ENCODE data around the gene PCDH10.

Gene PCDH10, protein sequence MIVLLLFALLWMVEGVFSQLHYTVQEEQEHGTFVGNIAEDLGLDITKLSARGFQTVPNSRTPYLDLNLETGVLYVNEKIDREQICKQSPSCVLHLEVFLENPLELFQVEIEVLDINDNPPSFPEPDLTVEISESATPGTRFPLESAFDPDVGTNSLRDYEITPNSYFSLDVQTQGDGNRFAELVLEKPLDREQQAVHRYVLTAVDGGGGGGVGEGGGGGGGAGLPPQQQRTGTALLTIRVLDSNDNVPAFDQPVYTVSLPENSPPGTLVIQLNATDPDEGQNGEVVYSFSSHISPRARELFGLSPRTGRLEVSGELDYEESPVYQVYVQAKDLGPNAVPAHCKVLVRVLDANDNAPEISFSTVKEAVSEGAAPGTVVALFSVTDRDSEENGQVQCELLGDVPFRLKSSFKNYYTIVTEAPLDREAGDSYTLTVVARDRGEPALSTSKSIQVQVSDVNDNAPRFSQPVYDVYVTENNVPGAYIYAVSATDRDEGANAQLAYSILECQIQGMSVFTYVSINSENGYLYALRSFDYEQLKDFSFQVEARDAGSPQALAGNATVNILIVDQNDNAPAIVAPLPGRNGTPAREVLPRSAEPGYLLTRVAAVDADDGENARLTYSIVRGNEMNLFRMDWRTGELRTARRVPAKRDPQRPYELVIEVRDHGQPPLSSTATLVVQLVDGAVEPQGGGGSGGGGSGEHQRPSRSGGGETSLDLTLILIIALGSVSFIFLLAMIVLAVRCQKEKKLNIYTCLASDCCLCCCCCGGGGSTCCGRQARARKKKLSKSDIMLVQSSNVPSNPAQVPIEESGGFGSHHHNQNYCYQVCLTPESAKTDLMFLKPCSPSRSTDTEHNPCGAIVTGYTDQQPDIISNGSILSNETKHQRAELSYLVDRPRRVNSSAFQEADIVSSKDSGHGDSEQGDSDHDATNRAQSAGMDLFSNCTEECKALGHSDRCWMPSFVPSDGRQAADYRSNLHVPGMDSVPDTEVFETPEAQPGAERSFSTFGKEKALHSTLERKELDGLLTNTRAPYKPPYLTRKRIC

DNA sequence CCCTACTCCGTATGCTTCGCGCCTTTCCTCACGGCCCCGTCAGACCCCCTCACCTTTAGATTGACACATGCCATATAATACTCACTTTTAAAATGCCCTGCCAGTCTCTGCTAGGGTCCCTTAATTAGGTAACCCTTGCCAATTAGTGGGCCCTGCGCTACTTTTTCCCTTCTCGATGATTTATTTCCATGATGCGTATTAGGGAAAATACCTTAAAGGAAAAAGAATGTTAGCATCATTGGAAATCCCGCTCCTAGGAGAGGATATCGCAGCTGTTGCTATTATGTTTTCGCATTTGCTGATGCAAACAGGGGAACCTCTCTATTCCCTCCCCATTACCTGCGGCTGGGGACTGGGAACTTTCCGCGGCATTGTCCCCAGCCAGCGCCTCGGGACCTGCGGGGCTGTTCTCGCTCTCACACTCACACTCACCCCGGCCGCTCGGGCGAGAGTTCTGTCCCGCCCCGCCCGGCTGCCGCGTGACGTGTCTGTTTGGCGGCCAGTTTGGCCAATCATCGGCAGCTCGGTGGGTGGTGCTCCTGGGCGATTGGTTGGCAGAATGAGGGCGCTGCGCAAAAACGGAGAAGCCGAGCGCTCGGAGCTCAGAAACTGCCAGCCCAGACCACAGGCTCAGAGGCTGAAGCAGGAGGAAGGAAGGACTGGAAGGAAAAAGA lies at the start of gene PCDH10:
PCDH10 (plus strand) TSS at position 605 of the 674 bp plus-strand sequence. CDS start 847 bp downstream, outside the sequence.
- peak; percentile 97 for DNase-seq

DNA sequence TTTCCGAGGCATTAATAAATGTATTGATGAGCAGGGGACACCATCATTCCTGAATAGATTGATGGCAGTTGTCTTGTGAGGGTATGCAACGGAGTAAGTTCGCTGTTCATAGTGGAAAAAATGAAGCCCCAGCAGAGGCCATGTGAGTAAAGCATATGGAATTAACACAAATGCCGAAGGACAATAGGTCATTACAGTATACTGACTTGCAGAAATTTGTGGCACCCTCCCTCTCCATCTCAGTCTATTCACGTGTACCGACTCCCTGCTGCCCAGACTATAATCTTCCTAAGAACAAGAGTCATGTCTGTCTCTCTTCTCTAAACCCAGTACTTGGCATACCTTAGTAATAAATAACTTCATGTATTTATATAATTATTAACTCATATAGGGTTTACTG lies 47.1 kb upstream of the PCDH10 start:
- no peak for DNase-seq

- no peak for DNase-seq
These were observed 46.3 kb upstream of the PCDH10 start for GRCh38 chr4:133102612-133103409.

- DNase-seq = no peak
These were observed 36.5 kb upstream of the PCDH10 start for GRCh38 chr4:133112641-133113040.

GRCh38 chr4:133124746-133125145 lies 24.3 kb upstream of the PCDH10 start:
- no peak for DNase-seq

GRCh38 chr4:133127500-133127899 lies 21.6 kb upstream of the PCDH10 start:
- no peak for DNase-seq

- no peak for DNase-seq
These were observed 19.9 kb upstream of the PCDH10 start for GRCh38 chr4:133129237-133129636.

- DNase-seq = no peak
These were observed 18.9 kb upstream of the PCDH10 start for GRCh38 chr4:133130171-133130570.

DNA sequence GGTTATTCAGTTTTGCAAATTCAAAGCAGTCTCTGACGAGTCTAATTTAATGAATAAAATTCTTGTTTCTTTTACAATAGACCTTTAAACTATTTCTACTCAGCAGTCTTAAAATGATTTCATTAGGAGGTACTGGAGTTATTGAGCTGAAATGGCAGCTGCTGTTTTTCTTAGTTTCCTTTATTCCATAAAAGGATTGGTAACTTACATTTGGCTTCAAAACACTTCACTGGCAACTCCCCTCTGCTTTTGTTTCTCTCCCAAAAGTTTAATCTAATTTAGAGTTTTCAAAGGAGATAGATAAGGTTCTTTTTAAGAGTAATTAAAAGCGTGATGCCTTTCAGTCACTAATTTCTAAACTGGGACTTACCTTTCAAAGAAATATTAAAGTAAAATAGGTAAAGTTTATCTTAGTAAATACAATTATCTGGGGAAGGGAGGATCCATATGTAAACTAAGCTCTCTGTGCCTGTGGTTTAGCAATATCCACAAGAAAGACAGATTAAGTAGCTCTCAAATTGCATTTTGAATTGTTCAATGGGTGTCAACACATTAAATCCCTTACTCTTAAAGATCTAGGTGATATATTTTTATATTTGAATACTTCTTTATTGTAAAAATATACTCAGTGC lies 17.1 kb upstream of the PCDH10 start:
- DNase-seq = no peak

GRCh38 chr4:133136833-133137232 lies 12.3 kb upstream of the PCDH10 start:
- DNase-seq = no peak

DNA sequence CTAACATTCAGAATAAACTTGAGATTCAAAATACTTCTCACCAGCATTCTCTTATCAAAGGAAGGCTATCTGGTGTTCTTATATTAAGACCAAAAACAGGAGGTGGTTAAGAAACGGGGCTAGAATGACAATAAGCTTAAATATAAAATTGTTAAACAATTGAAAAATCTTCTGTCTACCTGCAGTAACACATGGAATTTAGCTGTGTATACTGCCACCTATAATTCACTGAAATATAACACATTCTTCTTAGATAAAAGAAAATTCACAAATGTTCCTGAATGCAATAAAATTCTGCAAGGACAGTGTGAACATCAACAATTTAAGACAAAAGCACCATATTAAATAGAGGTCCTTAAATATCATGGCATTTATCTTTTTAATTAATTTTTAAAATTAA lies 11.5 kb upstream of the PCDH10 start:
- DNase-seq = no peak

DNA sequence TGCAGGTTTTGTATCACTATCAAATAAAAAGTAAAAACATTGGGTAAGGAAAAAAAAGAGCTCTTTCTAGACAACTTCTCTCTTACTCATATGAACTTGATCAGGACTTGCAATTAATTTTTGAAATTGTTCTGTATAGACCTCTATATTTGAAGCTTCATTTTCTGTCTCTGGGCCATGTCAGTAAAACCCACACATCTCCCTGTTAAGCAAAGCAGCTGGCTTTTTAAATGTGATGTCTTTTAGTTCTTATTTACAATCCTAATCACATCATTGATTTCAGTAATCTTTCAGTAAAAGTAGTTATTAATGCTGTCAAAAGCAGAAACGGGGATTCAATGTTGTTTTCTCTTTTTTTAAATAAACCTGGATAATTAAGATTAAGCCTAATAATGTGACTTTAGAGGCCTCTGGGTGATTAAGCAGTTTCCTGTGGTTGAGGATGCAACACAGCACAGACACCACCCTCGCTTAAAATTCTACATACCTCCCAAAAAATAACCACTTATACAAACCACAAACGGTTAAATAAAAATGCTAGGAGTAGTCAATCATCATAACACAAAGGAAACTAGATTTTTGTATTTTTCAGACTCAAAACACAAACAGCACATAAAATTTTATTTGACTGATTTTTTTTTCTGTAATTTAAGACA lies 5.2 kb upstream of the PCDH10 start:
- no peak for DNase-seq

GRCh38 chr4:133145241-133145640 lies 3.9 kb upstream of the PCDH10 start:
- DNase-seq = no peak

DNA sequence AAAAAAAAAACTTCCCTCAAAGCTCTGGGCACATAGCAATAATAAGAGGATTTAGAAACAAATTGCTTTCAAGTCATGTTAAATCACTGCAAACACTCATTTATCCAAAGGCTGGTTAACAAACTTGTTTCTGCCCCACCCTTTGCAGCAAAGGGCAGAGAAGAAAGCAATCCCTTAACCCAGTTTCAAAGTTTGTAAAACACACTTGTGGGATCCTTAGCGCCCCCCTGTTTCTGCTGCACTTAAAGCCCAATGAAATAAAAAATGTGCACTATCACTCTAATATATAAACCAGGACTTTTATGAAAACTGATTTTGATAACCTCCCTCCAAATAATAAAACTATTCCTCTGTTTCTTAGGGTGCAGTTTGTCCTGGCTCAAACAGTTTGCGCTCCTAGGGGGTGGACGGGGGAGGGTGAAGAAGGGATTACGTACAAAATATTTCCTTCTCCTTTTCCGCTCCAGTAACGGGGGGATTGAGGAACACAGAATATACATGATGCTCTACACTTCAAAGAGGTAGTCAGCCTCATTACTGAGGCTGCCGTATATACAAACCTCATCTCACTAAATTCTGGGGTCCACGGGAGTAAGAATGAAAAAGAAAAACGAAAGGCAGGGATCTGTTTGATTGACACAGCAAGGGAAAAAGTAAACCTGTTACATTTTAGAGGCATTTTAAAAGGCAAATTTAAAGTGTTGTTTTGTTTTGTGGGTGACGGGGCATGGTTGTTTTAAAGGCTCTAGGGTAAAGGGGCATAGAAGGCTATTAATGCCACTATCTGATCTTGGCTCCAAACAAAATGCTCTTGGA lies 3.1 kb upstream of the PCDH10 start:
- no peak for DNase-seq

- peak; percentile 77 for DNase-seq
These were observed 2.4 kb upstream of the PCDH10 start for GRCh38 chr4:133146574-133147241.

DNA sequence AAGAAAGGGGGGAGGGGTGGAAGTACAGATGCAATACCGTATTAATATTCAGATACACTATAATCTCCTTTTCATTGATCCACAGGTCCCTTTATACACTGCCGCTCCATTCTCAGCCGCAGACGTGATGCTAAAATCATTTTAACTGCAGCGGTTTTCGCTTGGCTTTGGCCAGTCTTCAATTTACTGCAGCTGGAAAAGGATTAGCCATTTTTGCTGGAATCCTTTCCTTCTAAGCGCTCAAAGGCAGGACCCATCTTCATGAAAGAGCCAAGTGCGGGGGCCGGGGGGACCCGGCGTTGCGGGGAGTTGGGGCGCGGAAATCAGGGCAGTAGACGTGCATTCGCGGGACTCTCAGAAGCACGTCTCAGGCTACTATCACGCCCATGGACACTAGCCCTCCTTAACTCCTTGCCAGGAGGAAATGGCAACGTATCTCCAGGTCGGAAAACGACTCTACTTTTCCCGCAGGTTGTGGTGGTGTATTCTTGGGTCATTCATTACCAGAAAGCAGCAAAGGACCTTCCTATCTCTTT lies 1.7 kb upstream of the PCDH10 start:
- DNase-seq = peak; percentile 62

DNA sequence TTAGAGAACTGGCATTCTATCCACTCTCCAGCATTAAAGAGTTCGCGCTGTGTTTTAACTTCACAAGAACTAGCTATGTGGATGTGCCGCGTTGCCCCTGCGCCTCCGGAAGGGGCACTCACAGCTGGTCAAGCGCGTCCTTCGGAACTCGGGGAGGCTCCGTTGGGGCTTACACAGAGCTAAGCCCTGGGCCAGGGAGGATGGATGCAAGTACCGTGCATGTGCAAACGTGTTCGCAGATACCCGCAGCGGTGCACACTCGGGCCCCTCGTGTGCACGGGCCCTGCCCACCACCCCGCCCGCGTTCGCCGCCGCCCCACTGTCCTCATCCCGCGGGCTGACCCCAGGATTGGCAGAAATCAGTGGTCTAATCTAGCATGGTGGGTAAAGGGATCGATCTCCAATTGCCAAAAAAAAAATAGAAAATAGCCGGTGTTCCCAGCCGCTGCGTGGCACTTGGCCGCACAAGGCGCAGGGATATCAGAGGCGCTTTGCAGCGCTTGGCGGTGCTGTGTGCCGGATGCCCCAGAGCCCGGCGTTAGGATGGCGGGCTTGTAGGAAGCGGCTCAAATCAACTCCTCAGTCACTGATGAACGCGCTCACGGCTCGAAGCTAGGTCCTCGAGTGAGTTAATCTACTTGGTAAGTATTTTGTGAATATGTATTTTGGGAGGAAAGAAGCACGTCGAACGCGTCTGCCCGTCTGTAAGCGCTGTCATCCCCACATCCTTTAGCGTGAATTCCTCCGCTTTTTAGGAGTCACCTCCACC lies 989 bp upstream of the PCDH10 start:
- peak; percentile 84 for DNase-seq

DNA sequence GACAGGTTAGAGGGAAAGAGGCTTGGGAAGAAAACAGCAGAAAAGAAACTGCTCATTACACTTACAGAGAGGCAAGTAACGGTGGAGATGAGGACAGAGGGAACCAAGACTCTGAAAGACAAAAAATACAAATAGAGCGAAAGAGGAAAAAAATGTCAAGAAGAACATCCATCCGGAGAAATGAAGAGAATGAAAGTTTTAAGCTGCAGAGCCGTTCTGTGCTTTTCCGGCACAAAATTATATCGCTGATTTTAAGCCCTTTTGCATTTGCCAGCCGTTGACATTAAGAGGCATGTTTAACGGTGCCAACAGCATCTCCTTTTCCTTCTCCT lies 236 bp downstream of the PCDH10 start:
- no peak for DNase-seq

Data from DMS53 (cell line).